K562 (cell line): ENCODE results near the gene SIRT3. TPM values are rescaled to one million over a fixed set of nuclear protein-coding genes. Genes with fewer than 3 reads are reported as not detected.

Experiments
- E2F5 ChIP-seq: sonication (generic); formaldehyde crosslinking; IDR thresholded peaks from 2 replicates; pipeline ENCODE4 v1.8.0; 2022; ENCODE audit warnings: mild to moderate bottlenecking, missing genetic modification reagents
- E2F6 ChIP-seq, 2 experiments: IDR thresholded peaks; 2 replicates each; pipeline ENCODE4 v1.6.1; 2011; ENCODE audit warnings: borderline replicate concordance in 1 of 2, control low read depth in 1 of 2, low read depth in 1 of 2, low read length in 1 of 2, mild to moderate bottlenecking in 1 of 2, mixed read lengths in 1 of 2, moderate library complexity in 1 of 2; ENCODE audit not compliant: insufficient read depth in 1 of 2, insufficient read length in 1 of 2, poor library complexity in 1 of 2, severe bottlenecking in 1 of 2; ENCODE audit errors: extremely low read depth in 1 of 2
- IRF9 ChIP-seq: fragments of 450-650 bp; IDR thresholded peaks from 2 replicates; pipeline ENCODE4 v1.6.1; 2016; ENCODE audit warnings: missing biosample characterization, missing genetic modification characterization
- MAX ChIP-seq: sonication (generic); formaldehyde crosslinking; IDR thresholded peaks from 2 replicates; pipeline ENCODE4 v1.9.0; 2022; ENCODE audit warnings: mild to moderate bottlenecking, missing genetic modification reagents
- MXD1 ChIP-seq: fragments of 250-450 bp; sonication (Bioruptor Pico); IDR thresholded peaks from 2 replicates; pipeline ENCODE4 v1.8.0; 2021; ENCODE audit warnings: borderline replicate concordance, mild to moderate bottlenecking, moderate library complexity; ENCODE audit not compliant: poor library complexity, severe bottlenecking
- NCOA6 ChIP-seq: fragments of 450-650 bp; IDR thresholded peaks from 2 replicates; pipeline ENCODE4 v1.6.1; 2017; ENCODE audit warnings: mild to moderate bottlenecking
- NR2C1 ChIP-seq, 2 experiments: fragments of 450-650 bp; IDR thresholded peaks; 2 replicates each; pipeline ENCODE4 v1.6.1; 2017; ENCODE audit warnings: mild to moderate bottlenecking in 2 of 2, antibody characterized with exemption in 1 of 2, inconsistent platforms in 1 of 2, missing compliant biosample characterization in 1 of 2, missing genetic modification characterization in 1 of 2
- POLR2A ChIP-seq: fragments of 450-650 bp; conservative IDR thresholded peaks from 2 replicates; pipeline ENCODE4 v1.6.1; 2016
- POLR2AphosphoS5 ChIP-seq: IDR thresholded peaks from 2 replicates; pipeline ENCODE4 v1.6.1; 2011; ENCODE audit warnings: mild to moderate bottlenecking, low read depth, low read length, moderate library complexity; ENCODE audit not compliant: control insufficient read depth, insufficient read depth
- PPARD ChIP-seq: fragments of 250-450 bp; sonication (Bioruptor Pico); IDR thresholded peaks from 2 replicates; pipeline ENCODE4 v1.8.0; 2022; ENCODE audit warnings: inconsistent platforms, mild to moderate bottlenecking, moderate library complexity
- PRPF4 ChIP-seq: fragments of 200-400 bp; formaldehyde crosslinking; IDR thresholded peaks from one replicate; pipeline ENCODE4 v1.6.1; 2017; ENCODE audit warnings: low read length, low read depth, mild to moderate bottlenecking; ENCODE audit not compliant: insufficient read depth, poor library complexity, severe bottlenecking
- TAF1 ChIP-seq: IDR thresholded peaks from 2 replicates; pipeline ENCODE4 v1.6.1; 2011; ENCODE audit warnings: mild to moderate bottlenecking, low read length, moderate library complexity; ENCODE audit not compliant: insufficient read depth, control insufficient read depth, severe bottlenecking; ENCODE audit errors: extremely low read depth
- TBP ChIP-seq: optimal IDR thresholded peaks from 2 replicates; pipeline ENCODE3; 2011; ENCODE audit warnings: low read depth, low read length, improper control_type of control experiment
- TFAM ChIP-seq: fragments of 250-450 bp; sonication (Bioruptor Pico); conservative IDR thresholded peaks from 2 replicates; pipeline ENCODE4 v1.5.0; 2021; ENCODE audit warnings: mild to moderate bottlenecking, moderate library complexity
- XRCC3 ChIP-seq: fragments of 450-650 bp; IDR thresholded peaks from 2 replicates; pipeline ENCODE4 v1.6.1; 2017; ENCODE audit warnings: mild to moderate bottlenecking, moderate library complexity
- YBX1 ChIP-seq: fragments of 450-650 bp; IDR thresholded peaks from 2 replicates; pipeline ENCODE4 v1.7.1; 2016; ENCODE audit warnings: mild to moderate bottlenecking
- ZBTB11 ChIP-seq, 3 experiments: fragments of 200-800 bp in 1 of 3; fragments of 250-450 bp in 1 of 3; fragments of 450-650 bp in 1 of 3; sonication (Bioruptor Pico) in 1 of 3; sonication (Bioruptor generic) in 1 of 3; formaldehyde crosslinking in 1 of 3; IDR thresholded peaks; 2 replicates each; pipeline versions ENCODE4 v1.6.1 to v1.8.0; 2016 to 2022; ENCODE audit warnings: mild to moderate bottlenecking in 2 of 3, missing genetic modification characterization in 2 of 3, missing compliant biosample characterization in 1 of 3, moderate library complexity in 1 of 3
- ZBTB8A ChIP-seq: fragments of 450-650 bp; IDR thresholded peaks from 2 replicates; pipeline ENCODE4 v1.6.1; 2018; ENCODE audit warnings: mild to moderate bottlenecking, moderate library complexity; ENCODE audit not compliant: partially characterized antibody
- ZNF431 ChIP-seq: sonication (generic); formaldehyde crosslinking; IDR thresholded peaks from 2 replicates; pipeline ENCODE4 v1.8.0; 2022; ENCODE audit warnings: mild to moderate bottlenecking, missing genetic modification reagents
- polyA plus RNA-seq, 8 experiments: library from polyadenylated mRNA; depleted of rRNA in 4 of 8; stranded (reverse) in 5 of 8; unstranded in 3 of 8; fragments of >200 nt; fragmentation: Nextera tagmentation in 2 of 8; fragmentation: Illumina TruSeq in 1 of 8; extraction: Ambion mirVana in 2 of 8; extraction: Trizol in 1 of 8; gene quantifications; 2 replicates each; pipeline versions ENCODE4 v1.2.1 to v1.2.3, GENCODE V29; 2011 to 2014; ENCODE audit warnings: inconsistent platforms in 1 of 8, missing spikeins in 1 of 8
- total RNA-seq, 7 experiments: library from RNA; depleted of rRNA in 6 of 7; stranded (reverse); fragments of >200 nt in 6 of 7; fragmentation: Illumina TruSeq in 2 of 7; extraction: Trizol in 2 of 7; gene quantifications; 2 replicates each; pipeline versions ENCODE4 v1.2.1 to v1.2.3, GENCODE V29; 2011 to 2021; ENCODE audit warnings: low replicate concordance in 1 of 7

Gene SIRT3
- total and polyA plus RNA-seq, 9 of the 15 experiments (the other 6 are each of a cell fraction or from before 2014, with no cell fraction given), result 1.9 to 27.5 (median 14.5) TPM

GRCh38 chr11:207208-207862 is 28.8 kb downstream of the SIRT3 start, which contains the start of the genes BET1L and RIC8A (continued):
- no peak for TF ChIP-seq PPARD (CRISPR knock-in tag)
- peak in 2 of 3 experiments; percentile 89 to 98; a peak in 5 of 6 replicates for TF ChIP-seq ZBTB11 (CRISPR knock-in tag; IDR thresholded peaks at IDR 0.05)
- peak; percentile 96 for TF ChIP-seq POLR2A
- no peak for TF ChIP-seq YBX1
- peak; percentile 39 for TF ChIP-seq PRPF4
- no peak for TF ChIP-seq ZNF431
- peak; percentile 73 for TF ChIP-seq MAX (CRISPR knock-in tag)
- TF ChIP-seq TAF1, result peak; percentile 81
- TF ChIP-seq NR2C1 (IDR thresholded peaks at IDR 0.05), result no peak
- TF ChIP-seq NR2C1 (tag; IDR thresholded peaks at IDR 0.05), result no peak
- no peak for TF ChIP-seq E2F5 (CRISPR knock-in tag)
- peak; percentile 80 for TF ChIP-seq TBP
- TF ChIP-seq POLR2AphosphoS5, result peak; percentile 84
- TF ChIP-seq XRCC3, result no peak
- TF ChIP-seq MXD1, result no peak
- no peak for TF ChIP-seq ZBTB8A
- TF ChIP-seq NCOA6, result no peak
- TF ChIP-seq IRF9 (tag), result no peak
- no peak for TF ChIP-seq TFAM
- TF ChIP-seq E2F6 (IDR thresholded peaks at IDR 0.05; ENCODE audit: borderline replicate concordance in 1 of 2, extremely low read depth in 1 of 2, insufficient read depth in 1 of 2, insufficient read length in 1 of 2, low read depth in 1 of 2, low read length in 1 of 2, poor library complexity in 1 of 2, severe bottlenecking in 1 of 2), result peak; percentile 54 to 70
